ENCODE results near the gene STX16. TPM values are rescaled to one million over a fixed set of nuclear protein-coding genes. Genes with fewer than 3 reads are reported as not detected.

Gene STX16
- total RNA-seq, 1 experiment from 2014 or later = 97.0 TPM

GRCh38 chr20:58635279-58635665 is 15.8 kb upstream of the STX16 start:
- Mint-ChIP-seq H3K27ac (ENCODE audit: unreplicated experiment) (no peak overlapping the region), H3K4me3 (ENCODE audit: unreplicated experiment) (no peak overlapping the region), H3K4me1 (ENCODE audit: low read depth, unreplicated experiment) (no peaks in the 10 kb centered on the region), H3K9me3 (ENCODE audit: unreplicated experiment) (no peaks in the 10 kb centered on the region), H3K36me3 (ENCODE audit: insufficient read depth, unreplicated experiment) (no peaks in the 10 kb centered on the region), H3K27me3 (ENCODE audit: insufficient read depth, unreplicated experiment) (peaks cover 9% of the 10 kb centered on the region)
- no TSS peak for BruUV-seq (replicated peaks)
- H3K9me3 ChIP-seq = no peaks in the 10 kb centered on the region
- no peaks in the 10 kb centered on the region for H3K36me3 ChIP-seq (ENCODE audit: control insufficient read depth, insufficient read depth, low read length)
- POLR2A ChIA-PET = no interaction called here
- TF ChIP-seq CTCF (IDR thresholded peaks at IDR 0.05; ENCODE audit: insufficient read depth in 1 of 2, low read depth in 1 of 2, low read length in 1 of 2, severe bottlenecking in 1 of 2, unreplicated experiment in 1 of 2) = no peak
- intact Hi-C loops (cut with micrococcal nuclease; ENCODE audit: unreplicated experiment) = loop anchor here (5.0 kb wide), 2 partner anchors 63 to 153 kb away; no protein-coding TSS in a partner anchor
- DNase-seq = peak in 1 of 2 experiments; percentile 37
- H3K4me3 ChIP-seq (ENCODE audit: low read depth, low read length) = no peak overlapping the region
- CTCF ChIA-PET = no interaction called here
- no peaks in the 10 kb centered on the region; the same call in none of the 2 replicates for H3K27me3 ChIP-seq (replicated peaks; ENCODE audit: control insufficient read depth, insufficient read depth, low read length)
- H3K4me1 ChIP-seq = no peaks in the 10 kb centered on the region

- Mint-ChIP-seq H3K36me3 (ENCODE audit: insufficient read depth, unreplicated experiment) (no peaks in the 10 kb centered on the region), H3K4me3 (ENCODE audit: unreplicated experiment) (no peak overlapping the region), H3K9me3 (ENCODE audit: unreplicated experiment) (no peaks in the 10 kb centered on the region), H3K4me1 (ENCODE audit: low read depth, unreplicated experiment) (no peaks in the 10 kb centered on the region), H3K27ac (ENCODE audit: unreplicated experiment) (no peak overlapping the region), H3K27me3 (ENCODE audit: insufficient read depth, unreplicated experiment) (peaks cover 12% of the 10 kb centered on the region)
- peak in 1 of 2 experiments; percentile 38 for DNase-seq
- no peak for TF ChIP-seq CTCF (IDR thresholded peaks at IDR 0.05; ENCODE audit: insufficient read depth in 1 of 2, low read depth in 1 of 2, low read length in 1 of 2, severe bottlenecking in 1 of 2, unreplicated experiment in 1 of 2)
- no peaks in the 10 kb centered on the region for H3K9me3 ChIP-seq
- CTCF ChIA-PET = interaction anchor here (0.6 to 2.2 kb wide), 3 partner anchors 15 to 337 kb away, joined by 3 to 11 read pairs (median 4); partner anchors contain the start of gene STX16
- POLR2A ChIA-PET = no interaction called here
- H3K27me3 ChIP-seq (replicated peaks; ENCODE audit: control insufficient read depth, insufficient read depth, low read length) = no peaks in the 10 kb centered on the region; the same call in none of the 2 replicates
- no peaks in the 10 kb centered on the region for H3K36me3 ChIP-seq (ENCODE audit: control insufficient read depth, insufficient read depth, low read length)
- no TSS peak for BruUV-seq (replicated peaks)
- H3K4me3 ChIP-seq (ENCODE audit: low read depth, low read length) = no peak overlapping the region
- intact Hi-C loops (cut with micrococcal nuclease; ENCODE audit: unreplicated experiment) = loop anchor here (5.0 kb wide), 2 partner anchors 64 to 154 kb away; no protein-coding TSS in a partner anchor
- H3K4me1 ChIP-seq = no peaks in the 10 kb centered on the region
These were observed 14.6 kb upstream of the STX16 start for GRCh38 chr20:58636396-58636982.

- Mint-ChIP-seq H3K4me1 (ENCODE audit: low read depth, unreplicated experiment) (no peaks in the 10 kb centered on the region), H3K4me3 (ENCODE audit: unreplicated experiment) (no peak overlapping the region), H3K9me3 (ENCODE audit: unreplicated experiment) (no peaks in the 10 kb centered on the region), H3K27ac (ENCODE audit: unreplicated experiment) (no peak overlapping the region), H3K36me3 (ENCODE audit: insufficient read depth, unreplicated experiment) (no peaks in the 10 kb centered on the region), H3K27me3 (ENCODE audit: insufficient read depth, unreplicated experiment) (peaks cover 13% of the 10 kb centered on the region)
- no peaks in the 10 kb centered on the region for H3K4me1 ChIP-seq
- peak in 1 of 2 experiments; percentile 41 for DNase-seq
- no peaks in the 10 kb centered on the region for H3K36me3 ChIP-seq (ENCODE audit: control insufficient read depth, insufficient read depth, low read length)
- BruUV-seq (replicated peaks) = no TSS peak
- no peaks in the 10 kb centered on the region for H3K9me3 ChIP-seq
- no peaks in the 10 kb centered on the region; the same call in none of the 2 replicates for H3K27me3 ChIP-seq (replicated peaks; ENCODE audit: control insufficient read depth, insufficient read depth, low read length)
- CTCF ChIA-PET = interaction anchor here (0.7 to 2.2 kb wide), 2 partner anchors 14 to 23 kb away, joined by 3 to 11 read pairs; partner anchors contain the start of gene STX16
- H3K4me3 ChIP-seq (ENCODE audit: low read depth, low read length) = no peak overlapping the region
- peak; percentile 44 to 58 for TF ChIP-seq CTCF (IDR thresholded peaks at IDR 0.05; ENCODE audit: insufficient read depth in 1 of 2, low read depth in 1 of 2, low read length in 1 of 2, severe bottlenecking in 1 of 2, unreplicated experiment in 1 of 2)
- POLR2A ChIA-PET = no interaction called here
- intact Hi-C loops (cut with micrococcal nuclease; ENCODE audit: unreplicated experiment) = loop anchor here (5.0 kb wide), 2 partner anchors 65 to 155 kb away; no protein-coding TSS in a partner anchor
These were observed 14.1 kb upstream of the STX16 start for GRCh38 chr20:58636983-58637421.
